Calu3 (cell line): ENCODE data around the gene UNC50. TPM values are rescaled to one million over a fixed set of nuclear protein-coding genes. Genes with fewer than 3 reads are reported as not detected.

ENCODE experiments used
- BruUV-seq: library from RNA; stranded (reverse); fragments of 400-500 nt; replicated peaks from 2 replicates; lab custom pipeline; 2021; lab: Mats Ljungman, UMichigan
- CTCF ChIA-PET: fragments of 300-600 bp; sonication (Branson Sonifier 250); formaldehyde crosslinking; loops from one replicate; lab custom pipeline; 2022; ENCODE audit warnings: antibody characterized with exemption; lab: Charles Lee
- DNase-seq: peaks from one replicate; pipeline ENCODE4 v3.0.0; 2022
- H3K27ac Mint-ChIP-seq: one replicate; pipeline ENCODE4 v1.8.0; 2022; ENCODE audit warnings: mixed read lengths; ENCODE audit not compliant: unreplicated experiment
- H3K27me3 Mint-ChIP-seq: one replicate; pipeline ENCODE4 v1.8.0; 2022; ENCODE audit warnings: mixed read lengths; ENCODE audit not compliant: unreplicated experiment
- H3K36me3 Mint-ChIP-seq: one replicate; pipeline ENCODE4 v1.8.0; 2022; ENCODE audit warnings: mild to moderate bottlenecking, moderate library complexity, mixed read lengths; ENCODE audit not compliant: insufficient read depth, unreplicated experiment
- H3K4me1 Mint-ChIP-seq: one replicate; pipeline ENCODE4 v1.8.0; 2022; ENCODE audit warnings: mild to moderate bottlenecking, low read depth, mixed read lengths; ENCODE audit not compliant: unreplicated experiment
- H3K4me3 Mint-ChIP-seq: one replicate; pipeline ENCODE4 v1.8.0; 2022; ENCODE audit warnings: mild to moderate bottlenecking, low read depth, moderate library complexity, mixed read lengths; ENCODE audit not compliant: unreplicated experiment
- H3K9me3 Mint-ChIP-seq: one replicate; pipeline ENCODE4 v1.8.0; 2022; ENCODE audit warnings: low read depth, mixed read lengths; ENCODE audit not compliant: unreplicated experiment
- intact Hi-C: fragments of 100-400 bp; cut with micrococcal nuclease; formaldehyde crosslinking; loops from one replicate; pipeline ENCODE4 v1.10.0; 2022; ENCODE audit not compliant: unreplicated experiment
- total RNA-seq: library from RNA; stranded (reverse); gene quantifications from 2 replicates; pipeline ENCODE4 v1.2.3, GENCODE V29; 2022
- TF ChIP-seq, protein P1 (sequence below): fragments of 200-600 bp; IDR thresholded peaks from one replicate; pipeline ENCODE4 v1.8.0; 2022; ENCODE audit warnings: antibody characterized with exemption; ENCODE audit not compliant: unreplicated experiment

The UNC50 gene
- total RNA-seq, 1 experiment from 2014 or later, result 33.0 TPM

DNA sequence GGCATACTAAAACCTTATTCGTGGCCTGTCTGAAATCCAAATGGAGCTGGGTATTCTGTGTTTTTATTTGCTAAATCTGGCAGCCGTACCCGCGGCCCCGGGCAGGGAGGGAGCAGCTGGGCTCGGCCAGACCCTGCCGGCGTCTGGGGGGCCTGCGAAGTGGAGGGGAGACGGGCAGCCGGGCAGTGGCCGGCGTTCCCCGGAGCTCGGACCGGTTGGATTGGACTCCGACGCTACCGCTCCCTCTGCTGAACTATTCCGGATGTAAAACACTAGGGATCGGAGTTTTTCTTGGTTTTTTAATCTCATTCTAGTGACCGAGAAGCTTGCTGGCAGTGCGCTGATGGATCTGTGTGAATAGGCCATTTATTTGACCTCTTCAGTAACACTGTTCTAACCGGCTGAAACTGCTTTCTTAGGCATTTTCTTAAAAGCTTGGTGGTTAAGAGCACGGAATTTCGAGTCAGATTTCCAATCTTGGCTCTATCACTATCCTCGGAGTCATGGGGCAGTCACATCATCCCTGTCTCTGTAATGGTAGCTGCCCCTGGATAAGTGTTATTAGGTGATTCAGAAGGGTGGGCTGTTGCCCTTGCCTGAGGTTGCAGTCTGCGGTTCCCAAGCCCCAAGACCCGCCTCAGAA, 694 bp downstream of the UNC50 start:
- peaks cover 57% of the 10 kb centered on the region for H3K36me3 Mint-ChIP-seq

DNA sequence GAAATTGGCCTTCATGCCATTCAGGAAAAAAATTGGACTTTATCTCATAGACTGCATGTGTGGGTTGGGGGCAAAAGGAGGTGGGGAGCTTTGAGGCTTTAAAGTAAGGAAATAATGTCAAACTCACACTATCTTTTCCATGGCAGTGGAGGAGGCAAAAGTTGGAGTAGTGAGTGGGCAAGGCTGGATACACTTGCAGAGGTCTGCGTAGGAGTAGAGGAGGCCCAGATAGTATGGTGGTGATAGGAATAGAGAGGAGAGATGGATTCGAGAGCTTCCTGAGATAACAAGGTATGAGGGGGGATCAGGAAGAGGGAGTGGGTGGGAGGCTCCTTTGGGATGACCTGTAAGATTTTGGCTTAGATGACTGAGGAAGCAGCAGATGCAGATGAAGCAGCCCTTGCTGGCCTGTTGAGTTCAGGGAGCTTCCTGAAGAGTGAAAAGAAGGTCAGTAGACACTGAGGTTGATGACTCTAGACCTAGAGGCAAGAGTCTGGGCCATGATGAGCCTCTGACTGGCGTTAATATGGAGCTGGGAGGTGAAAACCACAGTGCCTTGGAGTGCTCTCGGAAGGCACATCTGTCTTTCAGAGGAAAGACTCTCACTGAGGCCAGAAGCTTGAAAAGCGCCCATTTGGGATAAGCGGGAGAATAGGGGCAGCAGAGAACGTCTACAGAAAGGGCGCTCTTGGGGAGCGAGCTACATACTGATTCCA, 5.8 kb downstream of the UNC50 start:
- no peaks in the 10 kb centered on the region for H3K9me3 Mint-ChIP-seq
- peaks cover 8% of the 10 kb centered on the region for H3K4me1 Mint-ChIP-seq
- H3K4me3 Mint-ChIP-seq, result no peak overlapping the region
- no peaks in the 10 kb centered on the region for H3K27me3 Mint-ChIP-seq
- no TSS peak for BruUV-seq
- H3K36me3 Mint-ChIP-seq, result peaks cover 48% of the 10 kb centered on the region
- intact Hi-C loops, result no loop called here
- H3K27ac Mint-ChIP-seq, result no peak overlapping the region
- CTCF ChIA-PET, result no interaction called here
- DNase-seq, result no peak
- TF ChIP-seq, protein P1, sequence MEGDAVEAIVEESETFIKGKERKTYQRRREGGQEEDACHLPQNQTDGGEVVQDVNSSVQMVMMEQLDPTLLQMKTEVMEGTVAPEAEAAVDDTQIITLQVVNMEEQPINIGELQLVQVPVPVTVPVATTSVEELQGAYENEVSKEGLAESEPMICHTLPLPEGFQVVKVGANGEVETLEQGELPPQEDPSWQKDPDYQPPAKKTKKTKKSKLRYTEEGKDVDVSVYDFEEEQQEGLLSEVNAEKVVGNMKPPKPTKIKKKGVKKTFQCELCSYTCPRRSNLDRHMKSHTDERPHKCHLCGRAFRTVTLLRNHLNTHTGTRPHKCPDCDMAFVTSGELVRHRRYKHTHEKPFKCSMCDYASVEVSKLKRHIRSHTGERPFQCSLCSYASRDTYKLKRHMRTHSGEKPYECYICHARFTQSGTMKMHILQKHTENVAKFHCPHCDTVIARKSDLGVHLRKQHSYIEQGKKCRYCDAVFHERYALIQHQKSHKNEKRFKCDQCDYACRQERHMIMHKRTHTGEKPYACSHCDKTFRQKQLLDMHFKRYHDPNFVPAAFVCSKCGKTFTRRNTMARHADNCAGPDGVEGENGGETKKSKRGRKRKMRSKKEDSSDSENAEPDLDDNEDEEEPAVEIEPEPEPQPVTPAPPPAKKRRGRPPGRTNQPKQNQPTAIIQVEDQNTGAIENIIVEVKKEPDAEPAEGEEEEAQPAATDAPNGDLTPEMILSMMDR, result no peak

More for the DNA sequence above, 694 bp downstream of the UNC50 start:
- peak overlapping the region; percentile 95 for H3K27ac Mint-ChIP-seq
- TSS peak; percentile 34 for BruUV-seq
- intact Hi-C loops, result no loop called here
- peak overlapping the region; percentile 96 for H3K4me3 Mint-ChIP-seq
- H3K4me1 Mint-ChIP-seq, result peaks cover 23% of the 10 kb centered on the region
- TF ChIP-seq, protein P1, result no peak
- no peaks in the 10 kb centered on the region for H3K27me3 Mint-ChIP-seq
- H3K9me3 Mint-ChIP-seq, result no peaks in the 10 kb centered on the region
- CTCF ChIA-PET, result interaction anchor here (0.8 to 1.4 kb wide), 2 partner anchors 40 to 121 kb away, joined by 3 read pairs; no protein-coding TSS in a partner anchor
- DNase-seq, result peak; percentile 10

DNA sequence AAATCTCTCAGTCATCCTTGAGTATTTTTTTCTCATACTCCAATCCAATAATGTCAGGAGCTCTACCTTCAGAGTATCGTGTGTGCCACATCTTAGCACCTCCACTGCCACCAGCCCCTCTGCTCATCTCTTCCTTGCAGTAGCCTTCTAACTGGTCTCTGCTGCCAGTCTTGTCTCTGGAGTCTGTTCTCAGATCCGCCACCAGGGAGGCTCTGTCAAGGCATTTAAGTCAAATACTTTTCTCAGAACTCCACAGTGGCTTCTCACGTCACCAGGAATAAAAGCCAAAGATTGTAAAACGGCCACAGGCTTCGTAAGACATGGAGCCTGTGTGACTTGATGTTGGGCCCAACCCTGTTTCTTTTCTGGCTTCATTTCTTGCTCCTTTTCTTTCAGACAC, 7.1 kb downstream of the UNC50 start:
- H3K27me3 Mint-ChIP-seq, result no peaks in the 10 kb centered on the region
- no peak for DNase-seq
- H3K36me3 Mint-ChIP-seq, result peaks cover 43% of the 10 kb centered on the region
- CTCF ChIA-PET, result no interaction called here
- H3K4me3 Mint-ChIP-seq, result no peak overlapping the region
- BruUV-seq, result no TSS peak
- H3K4me1 Mint-ChIP-seq, result no peaks in the 10 kb centered on the region
- H3K9me3 Mint-ChIP-seq, result no peaks in the 10 kb centered on the region
- intact Hi-C loops, result no loop called here
- TF ChIP-seq, protein P1, result no peak
- no peak overlapping the region for H3K27ac Mint-ChIP-seq

DNA sequence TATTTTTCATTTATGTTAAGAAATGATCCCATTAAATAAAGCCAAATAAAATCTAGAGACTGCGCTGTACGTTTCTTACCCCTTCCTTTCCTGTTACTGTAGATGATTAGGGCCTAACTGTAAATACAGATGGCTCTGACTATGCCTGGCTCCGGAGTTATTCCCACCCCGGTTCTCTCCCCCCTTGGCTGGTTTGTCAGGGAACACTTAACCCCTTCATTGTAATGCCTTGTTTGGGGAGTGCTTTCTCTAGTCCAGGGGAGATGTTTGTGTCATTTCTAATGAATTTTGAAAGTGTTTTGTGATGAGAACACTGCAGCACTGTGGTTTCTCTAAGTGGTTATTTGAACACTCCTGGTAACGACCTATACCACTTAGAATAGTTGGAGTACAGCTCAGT, 8.8 kb downstream of the UNC50 start:
- Mint-ChIP-seq H3K27me3 (no peaks in the 10 kb centered on the region), H3K4me1 (no peaks in the 10 kb centered on the region), H3K9me3 (no peaks in the 10 kb centered on the region), H3K27ac (no peak overlapping the region), H3K36me3 (peaks cover 32% of the 10 kb centered on the region), H3K4me3 (no peak overlapping the region)
- TF ChIP-seq, protein P1, result no peak
- intact Hi-C loops, result no loop called here
- BruUV-seq, result no TSS peak
- DNase-seq, result no peak
- CTCF ChIA-PET, result no interaction called here
